DOHH2 (cell line): ENCODE results near the gene CEACAM6.

ENCODE experiments used
- CTCF ChIP-seq: fragments of 200-600 bp; sonication (generic); IDR thresholded peaks from one replicate; pipeline ENCODE4 v1.5.1; 2014; ENCODE audit warnings: antibody characterized with exemption, mild to moderate bottlenecking, low read depth, low read length; ENCODE audit not compliant: poor library complexity, severe bottlenecking
- EZH2phosphoT487 ChIP-seq: fragments of 200-600 bp; sonication (generic); IDR thresholded peaks from 2 replicates; pipeline ENCODE4 v1.6.1; 2017; ENCODE audit warnings: borderline replicate concordance, mild to moderate bottlenecking, antibody characterized with exemption, low read length, moderate library complexity, mixed read lengths

GRCh38 chr19:41758846-41759245 is 3.5 kb downstream of the CEACAM6 start:
- no peak for TF ChIP-seq CTCF
- TF ChIP-seq EZH2phosphoT487 = no peak
